Hematopoietic multipotent progenitor cell treated with erythropoietin and hydrocortisone succinate and interleukin-3 and kit ligand, for 15 days (in vitro differentiated cells): ENCODE measurements around the gene EPB41.
"Not testable (repeated sequence)": the region's sequence is repeated elsewhere in the genome, so short reads cannot be mapped to it uniquely, and the experiment has no call there.

Source experiments
- DNase-seq: peaks from one replicate; pipeline ENCODE4 v3.0.0-alpha.2; 2015; ENCODE audit warnings: low spot score

Gene EPB41

GRCh38 chr1:29133861-29134694, 219.7 kb downstream of the EPB41 start:
- no peak for DNase-seq

GRCh38 chr1:29134695-29135028, 220.3 kb downstream of the EPB41 start:
- no peak for DNase-seq

- DNase-seq, result no peak
Measured at GRCh38 chr1:29136391-29136915, 222.1 kb downstream of the EPB41 start.

GRCh38 chr1:29142714-29143113, 228.3 kb downstream of the EPB41 start:
- DNase-seq, result no peak

GRCh38 chr1:29144178-29144577, 229.8 kb downstream of the EPB41 start:
- DNase-seq, result no peak

GRCh38 chr1:29145739-29146437, 231.5 kb downstream of the EPB41 start:
- DNase-seq, result peak; percentile 72

- no peak for DNase-seq
Measured at GRCh38 chr1:29148656-29149491, 234.5 kb downstream of the EPB41 start.

- not testable (repeated sequence) for DNase-seq
Measured at GRCh38 chr1:29150346-29150745, 236.0 kb downstream of the EPB41 start.

- DNase-seq, result no peak
Measured at GRCh38 chr1:29152046-29152805, 237.9 kb downstream of the EPB41 start.

- DNase-seq, result peak; percentile 65
Measured at GRCh38 chr1:29156543-29157268, 242.3 kb downstream of the EPB41 start.

GRCh38 chr1:29157269-29157601, 242.9 kb downstream of the EPB41 start:
- no peak for DNase-seq

- no peak for DNase-seq
Measured at GRCh38 chr1:29159773-29160172, 245.4 kb downstream of the EPB41 start.

GRCh38 chr1:29162025-29162424, 247.7 kb downstream of the EPB41 start:
- DNase-seq, result no peak

GRCh38 chr1:29162476-29163138, 248.2 kb downstream of the EPB41 start:
- no peak for DNase-seq

GRCh38 chr1:29164588-29164987, 250.2 kb downstream of the EPB41 start:
- DNase-seq, result no peak

GRCh38 chr1:29166291-29166878, 252.0 kb downstream of the EPB41 start:
- DNase-seq, result no peak

- no peak for DNase-seq
Measured at GRCh38 chr1:29167904-29168303, 253.5 kb downstream of the EPB41 start.
